ENCODE data around the gene FREY1.

- TF ChIP-seq POLR2AphosphoS5 (IDR thresholded peaks at IDR 0.05) = no peak
- TF ChIP-seq POLR2A (IDR thresholded peaks at IDR 0.05) = no peak
Observed at GRCh38 chr11:45906096-45906682, 882 bp downstream of the FREY1 start.
